ENCODE measurements around the gene AARS2. TPM values are rescaled to one million over a fixed set of nuclear protein-coding genes. Genes with fewer than 3 reads are reported as not detected.
A peak's percentile ranks its signal among the peaks of the same experiment; 100 is the strongest.

Gene AARS2
- total and polyA plus RNA-seq, 10 of the 15 experiments (the other 5 are each of a cell fraction or from before 2014, with no cell fraction given): 0.71 to 18.3 (median 12.7) TPM

GRCh38 chr6:44312901-44313788 lies at the start of gene AARS2 (continued):
- TF ChIP-seq NR2F1 (conservative IDR thresholded peaks at IDR 0.05): peak; percentile 66
- TF ChIP-seq CBFB (IDR thresholded peaks at IDR 0.05; ENCODE audit: low read depth): peak; percentile 81
- peak; percentile 54; the same call in 1 of the 2 replicates for TF ChIP-seq TCF3 (IDR thresholded peaks at IDR 0.05; ENCODE audit: borderline replicate concordance, insufficient read depth, low read depth, low read length)
- no peak for TF ChIP-seq JUNB (IDR thresholded peaks at IDR 0.05)
- peak; percentile 99 for TF ChIP-seq WRNIP1 (IDR thresholded peaks at IDR 0.05; ENCODE audit: borderline replicate concordance, low read depth, low read length)
- no peak for TF ChIP-seq STAT3 (IDR thresholded peaks at IDR 0.05; ENCODE audit: low read depth, low read length)
- TF ChIP-seq POLR2AphosphoS2 (IDR thresholded peaks at IDR 0.05; ENCODE audit: low read depth, low read length): 0 out of 2 replicates have a peak, but pooled peaks have one; percentile 52
- TF ChIP-seq ATF7 (IDR thresholded peaks at IDR 0.05; ENCODE audit: low read depth): no peak
- TF ChIP-seq MEF2B (IDR thresholded peaks at IDR 0.05; ENCODE audit: partially characterized antibody, poor library complexity, severe bottlenecking): no peak
- TF ChIP-seq, protein P1, sequence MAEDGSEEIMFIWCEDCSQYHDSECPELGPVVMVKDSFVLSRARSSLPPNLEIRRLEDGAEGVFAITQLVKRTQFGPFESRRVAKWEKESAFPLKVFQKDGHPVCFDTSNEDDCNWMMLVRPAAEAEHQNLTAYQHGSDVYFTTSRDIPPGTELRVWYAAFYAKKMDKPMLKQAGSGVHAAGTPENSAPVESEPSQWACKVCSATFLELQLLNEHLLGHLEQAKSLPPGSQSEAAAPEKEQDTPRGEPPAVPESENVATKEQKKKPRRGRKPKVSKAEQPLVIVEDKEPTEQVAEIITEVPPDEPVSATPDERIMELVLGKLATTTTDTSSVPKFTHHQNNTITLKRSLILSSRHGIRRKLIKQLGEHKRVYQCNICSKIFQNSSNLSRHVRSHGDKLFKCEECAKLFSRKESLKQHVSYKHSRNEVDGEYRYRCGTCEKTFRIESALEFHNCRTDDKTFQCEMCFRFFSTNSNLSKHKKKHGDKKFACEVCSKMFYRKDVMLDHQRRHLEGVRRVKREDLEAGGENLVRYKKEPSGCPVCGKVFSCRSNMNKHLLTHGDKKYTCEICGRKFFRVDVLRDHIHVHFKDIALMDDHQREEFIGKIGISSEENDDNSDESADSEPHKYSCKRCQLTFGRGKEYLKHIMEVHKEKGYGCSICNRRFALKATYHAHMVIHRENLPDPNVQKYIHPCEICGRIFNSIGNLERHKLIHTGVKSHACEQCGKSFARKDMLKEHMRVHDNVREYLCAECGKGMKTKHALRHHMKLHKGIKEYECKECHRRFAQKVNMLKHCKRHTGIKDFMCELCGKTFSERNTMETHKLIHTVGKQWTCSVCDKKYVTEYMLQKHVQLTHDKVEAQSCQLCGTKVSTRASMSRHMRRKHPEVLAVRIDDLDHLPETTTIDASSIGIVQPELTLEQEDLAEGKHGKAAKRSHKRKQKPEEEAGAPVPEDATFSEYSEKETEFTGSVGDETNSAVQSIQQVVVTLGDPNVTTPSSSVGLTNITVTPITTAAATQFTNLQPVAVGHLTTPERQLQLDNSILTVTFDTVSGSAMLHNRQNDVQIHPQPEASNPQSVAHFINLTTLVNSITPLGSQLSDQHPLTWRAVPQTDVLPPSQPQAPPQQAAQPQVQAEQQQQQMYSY (CRISPR knock-in tag; IDR thresholded peaks at IDR 0.05): no peak
- TF ChIP-seq, protein P2, sequence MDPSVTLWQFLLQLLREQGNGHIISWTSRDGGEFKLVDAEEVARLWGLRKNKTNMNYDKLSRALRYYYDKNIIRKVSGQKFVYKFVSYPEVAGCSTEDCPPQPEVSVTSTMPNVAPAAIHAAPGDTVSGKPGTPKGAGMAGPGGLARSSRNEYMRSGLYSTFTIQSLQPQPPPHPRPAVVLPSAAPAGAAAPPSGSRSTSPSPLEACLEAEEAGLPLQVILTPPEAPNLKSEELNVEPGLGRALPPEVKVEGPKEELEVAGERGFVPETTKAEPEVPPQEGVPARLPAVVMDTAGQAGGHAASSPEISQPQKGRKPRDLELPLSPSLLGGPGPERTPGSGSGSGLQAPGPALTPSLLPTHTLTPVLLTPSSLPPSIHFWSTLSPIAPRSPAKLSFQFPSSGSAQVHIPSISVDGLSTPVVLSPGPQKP (IDR thresholded peaks at IDR 0.05; ENCODE audit: low read depth, low read length): 0 out of 2 replicates have a peak, but pooled peaks have one; percentile 29
- TF ChIP-seq RB1 (IDR thresholded peaks at IDR 0.05; ENCODE audit: borderline replicate concordance): peak; percentile 94
- no peak for TF ChIP-seq MLLT1 (IDR thresholded peaks at IDR 0.05)
- TF ChIP-seq EED (IDR thresholded peaks at IDR 0.05; ENCODE audit: low read depth): no peak
- TF ChIP-seq MYC (IDR thresholded peaks at IDR 0.05; ENCODE audit: insufficient read depth, insufficient read length, insufficient replicate concordance, low read length, severe bottlenecking): no peak
- TF ChIP-seq PAX8 (IDR thresholded peaks at IDR 0.05): no peak
- no peak for TF ChIP-seq CEBPZ (IDR thresholded peaks at IDR 0.05; ENCODE audit: low read depth, low read length)
- TF ChIP-seq MTA2 (IDR thresholded peaks at IDR 0.05; ENCODE audit: low read depth): no peak
- TF ChIP-seq TCF12 (IDR thresholded peaks at IDR 0.05; ENCODE audit: low read depth, low read length): peak; percentile 85
- peak; percentile 94 for TF ChIP-seq MXI1 (IDR thresholded peaks at IDR 0.05; ENCODE audit: low read depth, low read length)
